Measurements from ENCODE around the gene EPHB1.

The EPHB1 gene

GRCh38 chr3:135140591-135140990 lies 345.5 kb downstream of the EPHB1 start:
- intact Hi-C loops (cut with DNase I): no loop called here
- peak in 1 of 10 donors; percentile 20 for DNase-seq

GRCh38 chr3:135141160-135141559 lies 346.1 kb downstream of the EPHB1 start:
- intact Hi-C loops (cut with DNase I): no loop called here
- peak in 2 of 10 donors; percentile 25 to 32 for DNase-seq

GRCh38 chr3:135141672-135142071 lies 346.6 kb downstream of the EPHB1 start:
- no peak for DNase-seq
- intact Hi-C loops (cut with DNase I): no loop called here

GRCh38 chr3:135142530-135142929 lies 347.5 kb downstream of the EPHB1 start:
- intact Hi-C loops (cut with DNase I): no loop called here
- DNase-seq: no peak

GRCh38 chr3:135143474-135143873 lies 348.4 kb downstream of the EPHB1 start:
- intact Hi-C loops (cut with DNase I): no loop called here

GRCh38 chr3:135145581-135145980 lies 350.5 kb downstream of the EPHB1 start:
- intact Hi-C loops (cut with DNase I): no loop called here

More at GRCh38 chr3:135143474-135143873, 348.4 kb downstream of the EPHB1 start:
- DNase-seq: no peak

GRCh38 chr3:135147657-135148056 lies 352.6 kb downstream of the EPHB1 start:
- DNase-seq: peak in 5 of 10 donors; percentile 22 to 88 (median 31)
- intact Hi-C loops (cut with DNase I): no loop called here

More at GRCh38 chr3:135145581-135145980, 350.5 kb downstream of the EPHB1 start:
- no peak for DNase-seq

- intact Hi-C loops (cut with DNase I): no loop called here
- no peak for DNase-seq
Measured at GRCh38 chr3:135148398-135149020, 353.4 kb downstream of the EPHB1 start.

- DNase-seq: no peak
- intact Hi-C loops (cut with DNase I): no loop called here
Measured at GRCh38 chr3:135149707-135150681, 354.9 kb downstream of the EPHB1 start.

- DNase-seq: no peak
- intact Hi-C loops (cut with DNase I): no loop called here
Measured at GRCh38 chr3:135154186-135154585, 359.1 kb downstream of the EPHB1 start.

- intact Hi-C loops (cut with DNase I): no loop called here
- DNase-seq: no peak
Measured at GRCh38 chr3:135155228-135155627, 360.2 kb downstream of the EPHB1 start.

GRCh38 chr3:135155791-135156190 lies 360.7 kb downstream of the EPHB1 start:
- DNase-seq: no peak
- intact Hi-C loops (cut with DNase I): no loop called here

GRCh38 chr3:135157045-135157740 lies 362.1 kb downstream of the EPHB1 start:
- intact Hi-C loops (cut with DNase I): no loop called here
- DNase-seq: no peak

- intact Hi-C loops (cut with DNase I): no loop called here
- no peak for DNase-seq
Measured at GRCh38 chr3:135158520-135158919, 363.5 kb downstream of the EPHB1 start.

GRCh38 chr3:135159681-135160247 lies 364.7 kb downstream of the EPHB1 start:
- no peak for DNase-seq
- intact Hi-C loops (cut with DNase I): no loop called here

- intact Hi-C loops (cut with DNase I): no loop called here
- DNase-seq: no peak
Measured at GRCh38 chr3:135161425-135161824, 366.4 kb downstream of the EPHB1 start.

- intact Hi-C loops (cut with DNase I): no loop called here
- no peak for DNase-seq
Measured at GRCh38 chr3:135163701-135164100, 368.6 kb downstream of the EPHB1 start.

GRCh38 chr3:135165260-135165659 lies 370.2 kb downstream of the EPHB1 start:
- intact Hi-C loops (cut with DNase I): no loop called here
- DNase-seq: no peak

- peak in 1 of 10 donors; percentile 20 for DNase-seq
- intact Hi-C loops (cut with DNase I): no loop called here
Measured at GRCh38 chr3:135166266-135166825, 371.3 kb downstream of the EPHB1 start.

GRCh38 chr3:135168822-135169221 lies 373.8 kb downstream of the EPHB1 start:
- intact Hi-C loops (cut with DNase I): no loop called here

More at GRCh38 chr3:135168822-135169221, 373.8 kb downstream of the EPHB1 start:
- no peak for DNase-seq
